GOT3 (cell line): ENCODE data around the gene MUC20.
"Not testable (repeated sequence)": the region's sequence is repeated elsewhere in the genome, so short reads cannot be mapped to it uniquely, and the experiment has no call there.

Experiments
- DNase-seq: peaks from one replicate; lab custom pipeline; 2025; ENCODE audit warnings: mixed read lengths; lab: John Stamatoyannopoulos, UW

Gene MUC20

DNA sequence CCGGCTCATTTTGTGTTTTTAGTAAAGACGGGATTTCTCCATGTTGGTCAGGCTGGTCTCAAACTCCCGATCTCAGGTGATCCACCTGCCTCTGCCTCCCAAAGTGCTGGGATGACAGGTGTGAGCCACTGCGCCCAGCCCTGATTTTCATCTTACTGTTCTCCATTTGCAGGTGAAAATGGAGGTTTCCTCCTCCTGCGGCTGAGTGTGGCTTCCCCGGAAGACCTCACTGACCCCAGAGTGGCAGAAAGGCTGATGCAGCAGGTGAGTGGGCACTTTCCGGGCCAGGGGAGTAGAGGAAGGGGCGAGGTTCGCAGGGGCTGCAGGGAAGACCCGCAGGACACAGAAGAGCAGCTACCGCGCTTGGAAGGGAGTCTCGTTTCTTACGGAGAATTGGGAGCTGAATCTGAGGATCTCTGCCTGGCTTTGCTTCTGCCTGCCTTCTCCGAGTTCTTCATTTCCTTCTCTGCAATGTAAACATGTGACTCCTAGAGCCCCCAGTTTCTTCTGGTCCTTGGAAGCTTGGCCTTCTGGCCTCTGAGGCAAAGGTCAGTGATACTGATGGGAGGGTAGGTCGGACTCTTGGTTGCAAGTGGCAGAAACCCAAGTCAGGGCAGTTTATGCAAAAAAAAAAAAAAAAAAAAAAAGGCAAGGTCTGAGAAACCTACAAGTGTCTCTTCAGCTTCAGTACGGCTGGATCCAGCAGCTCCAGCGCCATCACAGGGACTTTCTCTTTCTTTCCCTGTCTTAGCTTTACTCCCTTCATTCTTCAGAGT lies 8.9 kb downstream of the MUC20 start:
- no peak for DNase-seq

DNA sequence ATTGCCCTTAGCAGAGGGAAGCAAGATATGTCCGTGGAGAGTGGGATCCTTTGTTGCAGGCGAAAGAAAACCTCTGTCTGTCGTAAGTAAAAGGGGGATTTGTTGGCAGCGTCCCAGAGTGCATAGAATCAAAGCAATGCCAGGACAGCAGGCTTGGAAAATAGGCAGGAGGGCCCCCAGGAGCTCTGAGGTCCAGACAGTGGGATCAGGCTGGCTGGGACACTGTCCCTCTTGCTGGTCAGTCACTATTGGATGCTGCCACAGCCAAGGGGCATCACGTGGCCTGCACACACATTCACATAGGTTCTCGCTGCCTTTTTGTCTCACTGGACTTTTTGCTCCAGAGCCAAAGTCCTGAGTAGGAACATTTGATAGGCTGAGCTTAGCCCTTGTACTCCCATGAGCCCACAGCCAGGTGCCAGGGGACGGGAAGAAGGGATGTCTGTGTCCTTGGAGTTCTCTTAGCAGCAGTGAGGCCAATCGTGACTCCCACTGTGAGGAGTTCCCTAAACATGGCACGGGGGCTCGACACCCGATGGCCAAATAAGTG lies 10.7 kb downstream of the MUC20 start:
- no peak for DNase-seq

DNA sequence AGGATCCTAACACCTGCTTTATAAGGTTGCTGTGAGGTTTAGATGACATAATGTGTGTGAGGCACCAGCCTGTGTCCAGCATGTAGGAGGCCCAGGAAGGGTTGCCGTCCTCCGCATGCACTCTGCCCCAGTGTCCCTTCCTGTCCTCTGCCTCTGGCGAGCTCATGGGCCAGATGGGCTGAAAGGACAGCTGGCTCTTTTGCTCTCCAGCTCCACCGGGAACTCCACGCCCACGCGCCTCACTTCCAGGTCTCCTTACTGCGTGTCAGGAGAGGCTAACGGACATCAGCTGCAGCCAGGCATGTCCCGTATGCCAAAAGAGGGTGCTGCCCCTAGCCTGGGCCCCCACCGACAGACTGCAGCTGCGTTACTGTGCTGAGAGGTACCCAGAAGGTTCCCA lies 12.2 kb downstream of the MUC20 start:
- no peak for DNase-seq

DNA sequence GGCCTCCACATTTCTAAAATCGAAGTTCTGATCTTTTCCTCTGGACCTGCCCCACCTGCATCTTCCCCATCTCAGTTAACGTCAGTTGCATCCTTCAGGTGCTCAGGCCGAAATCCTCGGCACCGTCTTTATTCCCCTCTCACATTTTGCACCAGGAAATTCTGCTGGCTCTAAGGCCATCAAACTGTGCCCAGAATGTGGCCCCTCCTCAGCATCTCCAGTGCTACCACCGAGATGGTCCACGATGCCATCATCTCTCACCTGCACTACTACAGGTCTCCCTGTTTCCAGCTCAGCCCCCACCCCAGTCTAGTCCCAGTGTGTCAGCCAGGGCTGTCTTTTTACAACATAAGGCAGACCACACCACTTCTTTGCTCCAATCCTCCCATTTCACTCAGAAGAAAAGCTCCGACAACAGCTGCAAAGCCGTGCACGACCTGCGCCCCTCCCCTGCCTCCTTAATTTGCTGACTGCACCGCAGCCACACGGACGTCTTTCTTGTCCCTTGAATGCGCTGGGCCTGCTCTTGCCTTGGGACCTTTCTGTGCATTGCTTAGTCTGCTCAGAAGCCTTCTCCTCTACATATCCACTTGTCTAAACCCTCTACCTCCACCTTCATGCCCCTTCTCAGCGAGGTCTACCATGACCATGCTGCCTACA lies 14.4 kb downstream of the MUC20 start:
- no peak for DNase-seq

DNA sequence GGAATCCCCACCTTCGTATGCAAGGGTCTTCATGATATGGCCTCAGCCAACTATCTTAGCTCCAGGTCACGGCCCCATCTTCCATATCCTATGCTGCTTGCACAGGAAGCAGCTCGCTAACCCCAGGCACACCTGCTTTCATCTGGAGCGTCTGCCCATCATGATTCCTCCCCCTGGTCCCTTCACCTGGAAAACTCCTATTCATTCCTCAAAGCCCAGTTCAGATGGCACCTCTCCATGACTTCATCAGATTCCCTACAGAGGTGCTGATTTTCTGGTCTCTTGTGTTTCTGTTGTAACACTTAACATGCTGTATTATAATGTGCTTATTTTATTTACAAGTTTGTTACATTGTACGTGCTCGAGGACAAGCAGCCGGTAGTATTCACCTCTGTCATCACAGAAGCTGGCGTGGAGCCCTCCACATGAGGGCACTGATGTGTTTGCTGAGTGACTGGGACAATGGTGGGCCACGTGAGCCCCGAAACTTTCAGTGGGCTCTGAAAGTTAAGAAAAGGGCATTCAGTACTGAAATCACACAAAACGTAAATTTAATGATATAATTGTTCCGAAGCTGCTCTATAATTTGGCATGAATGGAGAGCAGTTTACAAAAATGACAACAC lies 16.2 kb downstream of the MUC20 start:
- DNase-seq, result no peak

DNA sequence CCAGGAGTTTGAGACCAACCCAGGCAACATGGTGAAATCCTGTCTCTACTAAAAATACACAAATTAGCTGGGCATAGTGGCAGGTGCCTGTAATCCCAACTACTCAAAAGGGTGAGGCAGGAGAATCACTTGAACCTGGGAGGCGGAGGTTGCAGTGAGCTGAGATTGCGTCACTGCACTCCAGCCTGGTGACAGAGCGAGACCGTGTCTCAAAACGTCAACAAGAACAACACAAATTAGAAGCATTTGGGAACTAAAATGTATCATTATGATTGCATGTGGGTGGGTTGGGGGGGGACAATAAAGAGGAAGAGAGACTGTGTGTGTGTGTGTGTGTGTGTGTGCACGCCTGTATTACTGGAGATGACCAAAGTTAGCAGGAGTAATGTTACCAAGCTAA lies 17.0 kb downstream of the MUC20 start:
- not testable (repeated sequence) for DNase-seq

DNA sequence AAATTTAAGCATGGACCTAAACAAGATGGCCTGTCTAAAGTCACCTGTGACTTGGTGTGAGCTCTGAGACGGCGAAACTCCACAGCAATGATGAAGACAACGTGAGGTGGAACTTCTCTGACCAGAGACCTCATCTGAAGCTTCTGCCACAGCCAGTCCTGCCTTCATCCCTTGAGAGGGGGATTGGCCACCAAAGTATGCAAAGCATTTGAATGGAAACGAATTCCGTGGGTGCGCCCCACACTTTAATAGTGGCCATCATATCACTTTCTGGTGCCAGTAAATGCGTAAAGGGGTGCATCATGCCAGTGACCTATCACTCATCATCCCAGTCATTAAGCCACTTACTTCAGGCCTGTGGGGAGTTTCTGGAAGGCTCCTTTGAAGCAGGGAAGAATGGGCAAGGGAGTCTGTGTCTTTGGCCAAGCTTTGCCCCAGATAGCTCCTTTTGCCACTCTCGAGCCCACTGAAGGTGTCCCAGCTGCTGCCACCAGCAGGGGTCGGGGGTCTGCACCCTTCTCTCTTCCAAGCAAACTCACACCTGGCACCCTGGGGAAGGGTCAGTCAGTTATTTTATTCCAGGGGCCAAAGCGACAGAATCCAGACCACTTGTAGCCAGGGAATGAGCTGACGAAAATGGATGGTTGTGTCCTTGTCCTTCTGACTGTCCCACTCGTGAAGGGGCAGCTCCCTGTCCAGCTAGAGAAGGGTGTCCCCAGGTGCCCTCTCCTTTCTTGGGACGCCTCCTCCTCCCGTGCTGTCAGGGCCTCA lies 17.7 kb downstream of the MUC20 start:
- DNase-seq, result no peak

DNA sequence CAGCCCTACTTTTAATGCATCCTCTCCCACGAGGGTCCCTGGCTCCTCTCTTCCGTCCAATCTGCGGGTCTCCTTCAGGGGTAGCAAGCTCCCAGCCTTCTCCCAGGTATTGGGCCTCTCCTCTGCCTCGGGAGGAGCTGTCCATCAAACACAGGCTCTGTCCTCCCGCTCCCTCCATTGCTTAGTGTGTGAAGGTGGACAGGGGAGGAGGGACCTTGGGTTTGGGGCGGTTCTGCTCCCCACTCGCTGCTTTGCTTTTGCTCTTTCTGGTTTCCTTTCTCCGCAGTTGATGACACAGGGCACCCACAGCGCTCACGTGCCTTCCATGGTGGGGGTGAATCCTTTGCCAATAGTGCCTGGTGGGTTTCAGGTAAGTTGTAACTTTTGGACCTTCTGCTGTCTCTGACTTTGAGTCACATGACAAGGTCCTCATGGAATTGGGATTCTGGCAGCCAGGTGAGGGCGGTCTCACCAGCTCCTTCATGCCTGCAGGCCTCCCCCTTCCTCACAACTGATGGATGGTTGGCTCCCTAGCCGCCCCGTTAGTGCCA lies 18.9 kb downstream of the MUC20 start:
- DNase-seq, result no peak

DNA sequence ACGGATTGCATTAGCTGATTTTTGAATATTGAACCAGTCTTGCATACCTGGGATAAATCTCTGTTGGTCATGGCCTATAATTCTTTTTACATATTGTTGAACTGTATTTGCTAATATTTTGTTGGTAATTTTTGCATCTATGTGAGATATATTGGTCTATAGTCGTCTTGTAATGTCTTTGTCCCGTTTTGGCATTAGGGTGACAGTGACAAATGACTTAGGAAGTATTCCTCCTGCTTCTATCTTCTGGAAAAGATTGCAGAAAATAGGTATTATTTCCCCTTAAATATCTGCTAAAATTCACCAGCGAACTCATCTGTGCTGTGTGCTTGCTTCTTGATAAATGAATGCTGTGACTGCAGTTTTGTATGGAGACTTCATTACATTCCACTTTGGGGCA lies 23.7 kb downstream of the MUC20 start:
- DNase-seq, result no peak

DNA sequence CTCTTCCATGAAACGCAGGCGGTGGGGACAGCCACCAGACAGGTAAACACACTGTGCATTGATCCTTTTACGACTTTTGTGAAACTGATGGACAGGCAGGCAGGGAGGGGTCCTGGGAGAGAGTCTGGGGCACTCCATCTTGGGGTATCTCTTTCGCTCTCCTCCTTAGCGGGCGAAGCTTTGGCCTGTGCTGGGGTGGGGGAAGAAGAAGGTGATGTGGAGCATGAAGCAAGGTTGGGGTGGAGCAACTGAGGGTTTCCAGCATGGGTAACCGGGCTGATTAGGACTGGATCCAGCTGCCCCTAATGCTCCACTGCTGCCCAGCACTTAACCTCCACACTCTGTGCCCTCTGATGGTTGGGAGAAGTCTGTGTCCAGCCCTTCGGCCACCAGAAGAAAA lies 25.6 kb downstream of the MUC20 start:
- DNase-seq, result no peak

DNA sequence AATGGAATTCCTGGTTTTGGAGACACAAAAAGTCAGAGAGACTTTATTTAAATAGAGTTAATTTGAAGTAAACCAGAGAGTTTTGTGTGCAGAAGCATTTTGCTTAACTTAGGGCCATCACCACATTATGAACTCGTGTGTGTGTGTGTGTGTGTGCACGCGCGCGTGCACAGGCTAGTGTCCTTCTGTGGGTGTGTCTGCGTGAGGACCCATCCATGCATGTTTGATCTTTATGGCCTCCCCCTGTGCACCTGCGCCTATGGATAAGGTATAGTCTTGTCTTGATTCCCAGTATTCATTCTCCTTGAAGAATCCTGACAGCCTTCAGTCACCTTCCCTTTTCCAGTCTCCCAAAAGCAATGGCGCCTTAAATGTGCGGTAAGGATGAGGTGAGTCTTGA lies 26.0 kb downstream of the MUC20 start:
- DNase-seq, result no peak

DNA sequence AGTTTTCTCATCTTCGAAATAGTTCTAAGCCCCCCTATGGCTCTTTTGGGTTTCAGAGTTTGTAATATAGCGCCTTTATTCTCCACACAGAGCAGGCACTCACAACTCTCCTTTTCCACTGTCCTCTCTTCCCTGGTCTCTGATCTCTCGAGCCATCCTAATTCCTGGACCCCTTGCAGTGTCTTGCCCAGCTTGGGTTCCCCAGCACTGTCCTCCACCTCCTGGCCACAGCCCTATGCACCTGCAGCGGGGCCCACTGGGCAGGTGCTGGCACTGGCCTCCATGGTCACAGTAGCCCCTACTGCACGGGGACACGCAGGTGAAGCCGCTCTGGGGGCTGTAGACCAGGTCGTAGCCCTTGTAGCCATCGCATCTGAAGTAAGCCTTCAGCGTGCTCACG lies 27.9 kb downstream of the MUC20 start:
- no peak for DNase-seq

DNA sequence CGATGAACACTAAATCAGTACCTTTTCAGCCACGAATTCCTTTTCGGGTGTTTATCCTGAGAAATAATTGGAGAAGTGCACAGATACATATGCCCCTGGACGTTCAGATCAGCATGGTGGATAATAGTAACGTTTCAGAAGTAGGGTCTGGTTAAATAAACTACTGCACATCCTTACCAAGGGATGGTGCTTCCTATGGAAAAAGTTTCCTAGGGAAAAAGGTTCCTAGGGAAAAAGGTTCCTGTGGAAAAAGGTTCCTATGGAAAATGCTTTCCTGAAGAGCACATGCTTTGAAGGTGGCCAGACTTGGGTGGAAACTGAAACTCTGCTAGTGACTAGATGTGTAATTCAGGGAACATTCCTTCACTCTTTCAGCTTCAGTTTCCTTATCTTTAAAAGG lies 28.3 kb downstream of the MUC20 start:
- not testable (repeated sequence) for DNase-seq

DNA sequence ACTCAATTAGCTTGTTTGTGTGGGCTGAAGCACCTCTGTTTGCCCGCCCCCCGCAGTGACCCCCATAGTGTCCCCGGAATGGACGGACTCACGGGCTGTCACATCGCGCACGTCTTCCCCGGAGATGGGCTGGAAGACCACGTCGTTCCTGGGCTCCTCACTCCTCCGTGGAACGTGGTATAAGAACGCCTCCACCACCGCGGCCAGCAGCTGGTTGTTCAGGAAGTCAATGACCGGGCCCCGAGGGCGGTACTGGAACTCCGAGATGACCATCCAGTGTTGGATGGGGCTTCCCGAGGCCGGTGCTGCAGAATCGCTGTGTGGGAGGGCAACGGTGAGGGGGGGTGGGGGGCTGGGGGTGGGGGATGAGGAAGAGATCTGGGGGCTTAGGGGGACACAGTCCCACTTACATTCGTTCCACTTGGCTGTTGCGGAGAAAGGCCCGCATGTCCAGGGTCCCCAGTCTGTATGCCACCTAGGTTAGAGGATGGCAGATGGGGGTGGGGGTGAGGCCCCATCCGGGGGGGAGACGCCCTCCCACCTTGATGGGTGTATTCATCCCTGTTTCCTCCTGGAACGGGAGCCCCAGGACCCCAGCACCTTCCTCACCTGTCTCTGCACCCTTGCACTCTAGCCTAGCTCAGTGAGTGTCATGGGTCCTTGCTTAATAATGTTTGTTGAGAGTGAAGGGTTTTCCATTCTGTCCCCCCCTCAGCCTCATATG lies 30.2 kb downstream of the MUC20 start:
- no peak for DNase-seq

DNA sequence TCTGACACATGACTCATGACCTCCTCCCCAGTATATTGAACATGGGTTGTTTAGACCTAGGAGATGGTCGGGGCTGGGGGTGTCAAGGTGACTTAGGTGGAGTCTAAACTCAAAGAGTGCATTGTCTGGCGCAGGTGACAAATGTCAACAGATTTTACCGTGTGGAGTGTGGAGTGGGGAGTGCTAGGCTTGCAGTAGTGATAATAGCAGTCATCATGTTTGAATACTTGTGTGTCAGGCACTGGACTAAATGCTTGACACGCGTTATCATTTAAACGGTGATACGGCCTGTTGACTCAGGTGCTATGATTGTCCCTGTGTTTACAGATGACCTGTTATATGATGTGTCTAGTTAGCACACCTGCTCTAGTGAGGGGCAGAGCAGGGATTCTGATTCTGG lies 30.8 kb downstream of the MUC20 start:
- DNase-seq, result no peak

DNA sequence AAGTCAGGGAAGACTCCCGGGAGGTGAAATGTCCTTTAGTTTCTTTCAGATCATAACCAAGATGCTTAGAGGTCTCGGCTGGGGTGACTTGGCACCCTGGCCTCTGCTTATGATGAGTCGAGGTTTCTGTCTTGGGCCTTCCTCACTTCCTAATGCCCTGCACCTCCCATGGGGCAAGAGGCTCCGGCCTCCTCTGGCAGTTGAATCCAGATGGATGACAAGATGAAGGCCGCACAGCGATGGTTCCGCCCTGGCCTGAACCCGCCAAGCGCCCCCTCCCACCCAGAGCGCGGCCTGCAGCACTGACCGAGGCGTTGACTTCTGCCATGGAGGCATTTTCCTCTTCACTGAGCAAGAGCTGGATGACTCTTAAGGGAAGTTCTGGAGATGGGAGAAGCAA lies 31.3 kb downstream of the MUC20 start:
- DNase-seq, result no peak

DNA sequence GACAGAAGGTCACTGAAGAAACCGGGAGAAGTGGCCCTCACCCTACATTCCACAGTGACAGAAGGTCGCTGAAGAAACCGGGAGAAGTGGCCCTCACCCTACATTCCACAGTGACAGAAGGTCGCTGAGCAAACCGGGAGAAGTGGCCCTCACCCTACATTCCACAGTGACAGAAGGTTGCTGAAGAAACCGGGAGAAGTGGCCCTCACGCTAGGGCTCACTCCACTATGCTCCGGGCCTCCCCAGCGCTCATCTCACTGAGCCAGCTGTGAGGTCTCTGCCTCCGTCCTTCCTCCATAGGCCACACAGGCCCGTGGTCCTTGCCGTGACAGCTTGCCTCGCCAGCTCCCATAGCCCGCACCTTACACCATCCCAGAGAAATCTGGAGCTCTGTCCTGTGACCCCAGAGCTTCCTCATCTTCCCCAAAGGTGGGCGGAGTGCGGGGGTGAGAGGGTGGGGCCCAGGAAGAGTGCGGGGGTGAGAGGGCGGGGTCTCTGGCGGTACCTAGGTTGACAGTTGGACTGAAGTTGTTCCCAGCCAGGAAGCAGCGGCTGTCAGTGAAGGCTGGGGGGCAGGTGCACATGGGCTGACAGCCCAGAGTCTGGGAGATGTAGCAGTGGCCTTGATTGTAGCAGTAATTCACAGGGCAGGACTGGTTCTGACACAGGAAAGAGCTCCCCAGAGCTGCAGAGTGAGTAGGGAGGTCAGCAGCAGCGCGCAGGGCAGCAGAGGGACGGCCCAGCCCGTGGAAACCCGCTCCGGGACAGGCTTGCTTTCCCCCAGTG lies 32.0 kb downstream of the MUC20 start:
- no peak for DNase-seq

DNA sequence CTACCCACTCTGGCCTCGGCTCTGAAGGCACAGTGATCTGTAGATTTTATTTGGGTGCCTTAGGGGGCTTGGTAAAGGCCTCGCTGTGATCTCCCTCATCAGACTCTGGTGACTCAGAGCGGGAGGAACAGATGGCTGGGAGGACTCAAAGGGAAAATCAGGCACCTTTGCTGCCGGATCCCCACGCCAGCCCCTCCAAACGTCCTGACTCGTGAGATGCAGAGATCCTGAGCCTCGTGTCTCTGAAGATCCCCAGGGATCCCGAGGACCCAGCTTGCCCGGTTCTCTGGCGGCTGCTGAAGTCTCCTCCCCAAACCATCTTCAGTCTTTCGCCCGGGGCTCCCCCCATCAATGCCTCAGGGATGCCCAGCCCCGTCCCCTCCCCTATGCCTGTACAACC lies 32.8 kb downstream of the MUC20 start:
- DNase-seq, result no peak

DNA sequence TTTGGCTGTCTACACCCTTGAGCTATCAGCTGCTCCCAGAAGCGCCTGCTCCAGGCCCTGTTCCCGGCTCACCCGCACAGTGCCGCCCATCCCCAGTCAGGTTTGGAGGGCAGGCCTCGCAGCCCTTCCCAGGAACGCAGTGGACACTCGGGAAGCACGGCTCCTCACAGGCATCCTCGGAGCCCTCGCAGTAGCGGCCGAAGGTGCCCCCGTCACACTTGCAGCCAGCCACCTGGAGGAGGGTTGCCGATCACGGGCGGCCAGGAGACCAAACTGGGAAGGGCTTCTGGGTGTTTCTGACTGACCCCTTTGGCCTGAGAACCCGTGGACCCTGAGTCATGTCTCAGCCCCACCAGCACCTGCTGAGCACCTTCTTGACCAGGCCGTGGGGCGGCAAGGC lies 33.4 kb downstream of the MUC20 start:
- no peak for DNase-seq

DNA sequence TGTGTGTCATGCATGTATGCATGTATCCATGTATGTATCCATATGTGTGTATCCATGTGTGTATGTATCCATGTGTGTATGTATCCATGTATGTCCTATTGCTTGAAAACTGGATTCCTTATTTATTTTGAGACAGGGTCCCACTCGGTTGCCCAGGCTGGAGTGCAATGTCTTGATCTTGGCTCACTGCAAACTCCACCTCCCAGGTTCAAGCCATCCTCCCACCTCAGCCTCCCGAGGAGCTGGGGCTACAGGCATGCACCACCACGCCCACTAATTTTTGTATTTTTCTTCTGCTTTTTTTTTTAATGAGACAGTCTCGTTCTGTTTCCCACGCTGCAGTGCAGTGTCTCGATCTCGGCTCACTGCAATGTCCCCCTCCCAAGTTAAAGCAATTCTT lies 34.1 kb downstream of the MUC20 start:
- DNase-seq, result no peak

DNA sequence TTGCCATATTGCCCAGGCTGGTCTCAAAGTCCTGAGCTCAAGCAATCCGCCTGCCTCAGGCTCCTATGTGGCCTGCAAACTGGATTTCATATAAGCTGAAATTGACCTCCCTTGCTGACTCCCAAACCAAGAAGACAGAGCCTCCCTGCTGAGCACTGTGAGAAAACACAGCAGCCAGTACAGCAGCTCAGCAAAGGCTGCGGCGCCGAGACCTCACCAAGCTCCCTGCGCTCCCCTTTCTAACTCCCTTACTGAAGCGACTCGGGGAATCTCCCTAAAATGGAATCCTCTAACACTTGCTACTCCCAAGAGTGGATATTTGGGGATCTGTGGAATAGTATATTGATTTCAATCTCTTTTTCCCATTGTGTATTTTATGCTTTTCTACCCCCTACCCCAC lies 34.6 kb downstream of the MUC20 start:
- no peak for DNase-seq
